Measurements from ENCODE around the gene AP2M1. TPM values are rescaled to one million over a fixed set of nuclear protein-coding genes. Genes with fewer than 3 reads are reported as not detected.

AP2M1 gene
- total and polyA plus RNA-seq, 2 donors (not counting 3 experiments of a cell fraction or from before 2014, with no cell fraction given) = 431 to 602 TPM

DNA sequence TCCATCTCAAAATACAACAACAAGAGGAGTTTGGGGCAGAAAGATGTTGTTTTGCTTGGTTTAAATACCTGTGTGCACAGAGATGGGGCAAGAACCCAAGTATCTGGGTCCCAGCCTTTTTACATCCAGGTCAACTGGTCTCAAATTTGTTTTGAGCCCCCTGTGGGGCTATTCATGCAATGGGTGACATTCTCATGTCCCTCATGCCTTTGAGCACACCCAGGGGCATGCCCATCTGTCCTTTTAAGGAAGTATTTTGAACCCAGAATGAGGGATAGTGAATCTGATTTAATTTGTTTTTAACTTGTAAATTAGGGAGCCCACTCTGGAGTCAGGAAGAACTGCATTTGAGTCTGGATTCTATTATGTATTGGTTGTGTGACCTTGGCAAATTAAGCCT lies 26.2 kb downstream of the AP2M1 start:
- no peaks in the 10 kb centered on the region for H3K9me3 ChIP-seq (replicated peaks; ENCODE audit: control insufficient read depth, insufficient read depth, low read length)

DNA sequence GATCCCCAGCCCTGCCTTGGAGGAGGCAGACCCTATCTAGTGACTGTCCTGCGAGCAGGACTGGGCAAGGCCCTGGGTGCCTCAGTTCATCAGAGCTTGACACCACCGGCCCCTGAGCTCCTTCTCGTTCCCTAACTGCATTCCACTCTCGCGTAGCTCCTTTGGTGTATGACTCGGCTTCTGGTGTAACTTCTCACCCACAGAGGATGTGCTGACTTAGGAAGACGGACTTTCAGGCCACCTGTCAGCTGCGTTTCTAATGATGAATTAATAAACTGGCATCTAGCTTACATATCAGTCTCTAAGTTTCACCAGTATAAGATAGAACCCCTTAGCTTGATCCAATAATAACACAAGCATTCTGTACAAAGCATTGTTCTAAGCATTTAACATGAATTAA lies 28.9 kb downstream of the AP2M1 start:
- TF ChIP-seq JUN (IDR thresholded peaks at IDR 0.05; ENCODE audit: borderline replicate concordance, insufficient read depth, insufficient read length, low read depth) = no peak
- TF ChIP-seq GATA2 (IDR thresholded peaks at IDR 0.05; ENCODE audit: insufficient read depth, insufficient read length, low read depth, low read length) = no peak
- no peak for TF ChIP-seq EZH2 (IDR thresholded peaks at IDR 0.05; ENCODE audit: borderline replicate concordance, low read depth, low read length, severe bottlenecking)
- TF ChIP-seq POLR2A (IDR thresholded peaks at IDR 0.05; ENCODE audit: low read depth, low read length) = no peak
- TF ChIP-seq, protein P1, sequence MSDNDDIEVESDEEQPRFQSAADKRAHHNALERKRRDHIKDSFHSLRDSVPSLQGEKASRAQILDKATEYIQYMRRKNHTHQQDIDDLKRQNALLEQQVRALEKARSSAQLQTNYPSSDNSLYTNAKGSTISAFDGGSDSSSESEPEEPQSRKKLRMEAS (IDR thresholded peaks at IDR 0.05; ENCODE audit: insufficient read depth, insufficient read length) = no peak
- no peak for TF ChIP-seq POLR2AphosphoS5 (IDR thresholded peaks at IDR 0.05; ENCODE audit: insufficient read depth, low read depth, low read length)
- TF ChIP-seq, protein P2, sequence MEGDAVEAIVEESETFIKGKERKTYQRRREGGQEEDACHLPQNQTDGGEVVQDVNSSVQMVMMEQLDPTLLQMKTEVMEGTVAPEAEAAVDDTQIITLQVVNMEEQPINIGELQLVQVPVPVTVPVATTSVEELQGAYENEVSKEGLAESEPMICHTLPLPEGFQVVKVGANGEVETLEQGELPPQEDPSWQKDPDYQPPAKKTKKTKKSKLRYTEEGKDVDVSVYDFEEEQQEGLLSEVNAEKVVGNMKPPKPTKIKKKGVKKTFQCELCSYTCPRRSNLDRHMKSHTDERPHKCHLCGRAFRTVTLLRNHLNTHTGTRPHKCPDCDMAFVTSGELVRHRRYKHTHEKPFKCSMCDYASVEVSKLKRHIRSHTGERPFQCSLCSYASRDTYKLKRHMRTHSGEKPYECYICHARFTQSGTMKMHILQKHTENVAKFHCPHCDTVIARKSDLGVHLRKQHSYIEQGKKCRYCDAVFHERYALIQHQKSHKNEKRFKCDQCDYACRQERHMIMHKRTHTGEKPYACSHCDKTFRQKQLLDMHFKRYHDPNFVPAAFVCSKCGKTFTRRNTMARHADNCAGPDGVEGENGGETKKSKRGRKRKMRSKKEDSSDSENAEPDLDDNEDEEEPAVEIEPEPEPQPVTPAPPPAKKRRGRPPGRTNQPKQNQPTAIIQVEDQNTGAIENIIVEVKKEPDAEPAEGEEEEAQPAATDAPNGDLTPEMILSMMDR (IDR thresholded peaks at IDR 0.05; ENCODE audit: extremely low read depth in 1 of 2, insufficient read depth in 1 of 2, low read depth in 1 of 2, low read length in 2 of 2) = no peak
- no peak for TF ChIP-seq FOS (IDR thresholded peaks at IDR 0.05; ENCODE audit: borderline replicate concordance, insufficient read depth, low read length)
- no peak for TF ChIP-seq MYC (IDR thresholded peaks at IDR 0.05; ENCODE audit: low read depth, low read length)
- Histone ChIP-seq H4K20me1 (replicated peaks; ENCODE audit: control insufficient read depth, extremely low read depth, insufficient read depth, low read length) (no peaks in the 10 kb centered on the region), H3K36me3 (ENCODE audit: control insufficient read depth in 2 of 2, extremely low read depth in 1 of 2, insufficient read depth in 2 of 2, low read length in 2 of 2) (no peaks in the 10 kb centered on the region), H3K27me3 (ENCODE audit: control insufficient read depth in 2 of 2, insufficient read depth in 2 of 2, low read length in 2 of 2) (peaks cover 7% of the 10 kb centered on the region in 2 experiments), H2AFZ (ENCODE audit: low read depth, low read length) (no peak overlapping the region), H3K9ac (replicated peaks; ENCODE audit: extremely low read depth, insufficient read depth, low read length) (no peak overlapping the region), H3K9me3 (replicated peaks; ENCODE audit: control insufficient read depth, insufficient read depth, low read length) (no peaks in the 10 kb centered on the region), H3K4me1 (ENCODE audit: control insufficient read depth, extremely low read depth, insufficient read depth, low read length) (no peaks in the 10 kb centered on the region), H3K4me2 (ENCODE audit: insufficient read depth, low read length) (no peak overlapping the region), H3K79me2 (ENCODE audit: control insufficient read depth, insufficient read depth, low read length) (no peaks in the 10 kb centered on the region), H3K4me3 (replicated peaks in 1 of 3; ENCODE audit: insufficient read depth in 1 of 3, low read depth in 1 of 3, low read length in 3 of 3) (no peak overlapping the region), H3K9me1 (replicated peaks; ENCODE audit: control insufficient read depth, extremely low read depth, insufficient read depth, low read length) (no peaks in the 10 kb centered on the region), H3K27ac (ENCODE audit: insufficient read depth, low read depth, low read length) (no peak overlapping the region)
- FAIRE-seq (no peak), DNase-seq (ENCODE audit: low read depth, low spot score) (no peak)
- POLR2A ChIA-PET = no interaction called here
- BruUV-seq (replicated peaks) = no TSS peak
- dilution Hi-C loops (cut with MboI; ENCODE audit: extremely low pct_ligation_motif_present, low sequenced_read_pairs) = no loop called here
- CTCF ChIA-PET = interaction anchor here (0.5 to 1.4 kb wide), 4 partner anchors 13 to 308 kb away, joined by 3 to 5 read pairs (median 3); no protein-coding TSS in a partner anchor
- intact Hi-C loops (cut with micrococcal nuclease) = no loop called here

More for the DNA sequence above, 26.2 kb downstream of the AP2M1 start:
- Histone ChIP-seq H2AFZ (ENCODE audit: low read depth, low read length) (no peak overlapping the region), H4K20me1 (replicated peaks; ENCODE audit: control insufficient read depth, extremely low read depth, insufficient read depth, low read length) (no peaks in the 10 kb centered on the region), H3K4me1 (ENCODE audit: control insufficient read depth, extremely low read depth, insufficient read depth, low read length) (no peaks in the 10 kb centered on the region), H3K36me3 (ENCODE audit: control insufficient read depth in 2 of 2, extremely low read depth in 1 of 2, insufficient read depth in 2 of 2, low read length in 2 of 2) (no peaks in the 10 kb centered on the region), H3K9me1 (replicated peaks; ENCODE audit: control insufficient read depth, extremely low read depth, insufficient read depth, low read length) (no peaks in the 10 kb centered on the region), H3K79me2 (ENCODE audit: control insufficient read depth, insufficient read depth, low read length) (no peaks in the 10 kb centered on the region), H3K9ac (replicated peaks; ENCODE audit: extremely low read depth, insufficient read depth, low read length) (no peak overlapping the region), H3K4me3 (replicated peaks in 1 of 3; ENCODE audit: insufficient read depth in 1 of 3, low read depth in 1 of 3, low read length in 3 of 3) (no peak overlapping the region), H3K27ac (ENCODE audit: insufficient read depth, low read depth, low read length) (no peak overlapping the region), H3K4me2 (ENCODE audit: insufficient read depth, low read length) (no peak overlapping the region), H3K27me3 (ENCODE audit: control insufficient read depth in 2 of 2, insufficient read depth in 2 of 2, low read length in 2 of 2) (peaks cover under 1 to 3% of the 10 kb centered on the region in 2 experiments)
- DNase-seq (ENCODE audit: low read depth, low spot score) (no peak), FAIRE-seq (no peak)
- BruUV-seq (replicated peaks) = no TSS peak
- ChIA-PET CTCF (no interaction called here), POLR2A (no interaction called here)
- no peak for TF ChIP-seq JUN (IDR thresholded peaks at IDR 0.05; ENCODE audit: borderline replicate concordance, insufficient read depth, insufficient read length, low read depth)
- dilution Hi-C loops (cut with MboI; ENCODE audit: extremely low pct_ligation_motif_present, low sequenced_read_pairs) (no loop called here), intact Hi-C loops (cut with micrococcal nuclease) (no loop called here)

Measured in endothelial cell of umbilical vein (primary cell).